Esophagus muscularis mucosa (tissue), 4 donors: ENCODE data around the gene RAB3D.
"Not testable (repeated sequence)": the region's sequence is repeated elsewhere in the genome, so short reads cannot be mapped to it uniquely, and the experiment has no call there.

ENCODE experiments used
- EP300 ChIP-seq: sonication (generic); formaldehyde crosslinking; IDR thresholded peaks from one replicate; pipeline ENCODE4 v1.6.1; 2017; ENCODE audit warnings: antibody characterized with exemption
- POLR2A ChIP-seq: fragments of 450-650 bp; IDR thresholded peaks from one replicate; pipeline ENCODE4 v1.6.1; 2017; ENCODE audit warnings: antibody characterized with exemption, moderate library complexity, mild to moderate bottlenecking, low read depth
- POLR2AphosphoS5 ChIP-seq, 2 donors: sonication (generic); formaldehyde crosslinking; IDR thresholded peaks; one replicate each; pipeline ENCODE4 v1.6.1; 2017; ENCODE audit warnings: antibody characterized with exemption in 2 of 2
- TF ChIP-seq, protein P1 (sequence below), 3 experiments: fragments of 200-600 bp in 2 of 3; fragments of 450-650 bp in 1 of 3; sonication (generic) in 2 of 3; IDR thresholded peaks; one replicate each; pipeline ENCODE4 v1.5.1; 2017 to 2019; ENCODE audit warnings: antibody characterized with exemption in 3 of 3, mild to moderate bottlenecking in 2 of 3, moderate library complexity in 1 of 3

GRCh38 chr19:11340099-11340467 lies 626 bp upstream of the RAB3D start:
- not testable (repeated sequence) for TF ChIP-seq POLR2A; POLR2AphosphoS5 (IDR thresholded peaks at IDR 0.05); EP300
- TF ChIP-seq, protein P1, sequence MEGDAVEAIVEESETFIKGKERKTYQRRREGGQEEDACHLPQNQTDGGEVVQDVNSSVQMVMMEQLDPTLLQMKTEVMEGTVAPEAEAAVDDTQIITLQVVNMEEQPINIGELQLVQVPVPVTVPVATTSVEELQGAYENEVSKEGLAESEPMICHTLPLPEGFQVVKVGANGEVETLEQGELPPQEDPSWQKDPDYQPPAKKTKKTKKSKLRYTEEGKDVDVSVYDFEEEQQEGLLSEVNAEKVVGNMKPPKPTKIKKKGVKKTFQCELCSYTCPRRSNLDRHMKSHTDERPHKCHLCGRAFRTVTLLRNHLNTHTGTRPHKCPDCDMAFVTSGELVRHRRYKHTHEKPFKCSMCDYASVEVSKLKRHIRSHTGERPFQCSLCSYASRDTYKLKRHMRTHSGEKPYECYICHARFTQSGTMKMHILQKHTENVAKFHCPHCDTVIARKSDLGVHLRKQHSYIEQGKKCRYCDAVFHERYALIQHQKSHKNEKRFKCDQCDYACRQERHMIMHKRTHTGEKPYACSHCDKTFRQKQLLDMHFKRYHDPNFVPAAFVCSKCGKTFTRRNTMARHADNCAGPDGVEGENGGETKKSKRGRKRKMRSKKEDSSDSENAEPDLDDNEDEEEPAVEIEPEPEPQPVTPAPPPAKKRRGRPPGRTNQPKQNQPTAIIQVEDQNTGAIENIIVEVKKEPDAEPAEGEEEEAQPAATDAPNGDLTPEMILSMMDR (IDR thresholded peaks at IDR 0.05): not testable (repeated sequence)
